ENCODE measurements around the gene JADE2.

DNA sequence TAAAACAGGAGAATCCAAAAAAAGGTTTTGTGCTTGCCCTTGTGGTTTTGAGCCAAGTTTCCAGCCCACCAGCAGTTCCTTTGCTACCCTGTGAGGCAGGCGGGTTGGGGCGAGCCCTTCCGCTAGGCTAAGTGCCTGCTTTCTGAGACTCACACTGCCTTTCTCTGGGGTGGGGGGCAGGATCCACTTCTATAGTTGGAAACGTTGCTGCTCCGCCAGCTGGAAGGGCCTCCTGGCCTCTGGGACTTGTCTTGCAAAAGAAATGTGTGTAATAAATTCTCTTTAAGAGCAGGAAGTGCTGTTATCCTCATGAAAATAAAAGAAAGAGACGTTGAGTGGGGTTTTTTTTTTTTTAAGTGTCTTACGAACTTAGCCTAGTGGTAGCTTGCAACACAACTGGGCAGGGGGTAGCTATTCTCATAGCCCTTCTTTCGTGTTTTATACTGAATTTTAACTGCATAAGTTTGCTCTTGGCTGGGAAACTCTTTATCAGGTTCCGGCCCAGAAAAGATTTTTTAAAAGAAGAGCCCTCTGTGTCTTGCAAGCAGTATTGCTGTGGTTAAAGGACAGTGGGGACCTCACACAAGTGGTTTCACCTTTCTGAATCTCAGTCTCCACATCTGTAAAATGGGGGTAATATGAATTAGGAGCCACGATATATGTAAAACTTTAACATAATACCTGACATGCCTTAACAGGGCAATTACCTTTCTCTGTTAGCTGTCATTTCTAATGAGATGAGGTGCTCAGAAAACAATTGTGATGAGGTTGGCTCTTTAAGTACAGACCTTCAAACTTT lies 19.8 kb downstream of the JADE2 start:
- TF ChIP-seq ZC3H10 (CRISPR knock-in tag; IDR thresholded peaks at IDR 0.05): no peak
- no peak for TF ChIP-seq ZFP30 (CRISPR knock-in tag; IDR thresholded peaks at IDR 0.05)
- TF ChIP-seq, protein P1, sequence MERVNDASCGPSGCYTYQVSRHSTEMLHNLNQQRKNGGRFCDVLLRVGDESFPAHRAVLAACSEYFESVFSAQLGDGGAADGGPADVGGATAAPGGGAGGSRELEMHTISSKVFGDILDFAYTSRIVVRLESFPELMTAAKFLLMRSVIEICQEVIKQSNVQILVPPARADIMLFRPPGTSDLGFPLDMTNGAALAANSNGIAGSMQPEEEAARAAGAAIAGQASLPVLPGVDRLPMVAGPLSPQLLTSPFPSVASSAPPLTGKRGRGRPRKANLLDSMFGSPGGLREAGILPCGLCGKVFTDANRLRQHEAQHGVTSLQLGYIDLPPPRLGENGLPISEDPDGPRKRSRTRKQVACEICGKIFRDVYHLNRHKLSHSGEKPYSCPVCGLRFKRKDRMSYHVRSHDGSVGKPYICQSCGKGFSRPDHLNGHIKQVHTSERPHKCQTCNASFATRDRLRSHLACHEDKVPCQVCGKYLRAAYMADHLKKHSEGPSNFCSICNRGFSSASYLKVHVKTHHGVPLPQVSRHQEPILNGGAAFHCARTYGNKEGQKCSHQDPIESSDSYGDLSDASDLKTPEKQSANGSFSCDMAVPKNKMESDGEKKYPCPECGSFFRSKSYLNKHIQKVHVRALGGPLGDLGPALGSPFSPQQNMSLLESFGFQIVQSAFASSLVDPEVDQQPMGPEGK (CRISPR knock-in tag; IDR thresholded peaks at IDR 0.05; ENCODE audit: borderline replicate concordance): no peak
- TF ChIP-seq, protein P2, sequence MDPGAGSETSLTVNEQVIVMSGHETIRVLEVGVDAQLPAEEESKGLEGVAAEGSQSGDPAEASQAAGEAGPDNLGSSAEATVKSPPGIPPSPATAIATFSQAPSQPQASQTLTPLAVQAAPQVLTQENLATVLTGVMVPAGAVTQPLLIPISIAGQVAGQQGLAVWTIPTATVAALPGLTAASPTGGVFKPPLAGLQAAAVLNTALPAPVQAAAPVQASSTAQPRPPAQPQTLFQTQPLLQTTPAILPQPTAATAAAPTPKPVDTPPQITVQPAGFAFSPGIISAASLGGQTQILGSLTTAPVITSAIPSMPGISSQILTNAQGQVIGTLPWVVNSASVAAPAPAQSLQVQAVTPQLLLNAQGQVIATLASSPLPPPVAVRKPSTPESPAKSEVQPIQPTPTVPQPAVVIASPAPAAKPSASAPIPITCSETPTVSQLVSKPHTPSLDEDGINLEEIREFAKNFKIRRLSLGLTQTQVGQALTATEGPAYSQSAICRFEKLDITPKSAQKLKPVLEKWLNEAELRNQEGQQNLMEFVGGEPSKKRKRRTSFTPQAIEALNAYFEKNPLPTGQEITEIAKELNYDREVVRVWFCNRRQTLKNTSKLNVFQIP (CRISPR knock-in tag; IDR thresholded peaks at IDR 0.05; ENCODE audit: borderline replicate concordance, low read depth): no peak
- TF ChIP-seq TOX (CRISPR knock-in tag; IDR thresholded peaks at IDR 0.05; ENCODE audit: borderline replicate concordance): no peak

All from SK-N-SH treated with all-trans-retinoic acid at 6 μM for 48 hours (cell line).